Measurements from ENCODE around the gene KCNAB3.

- TF ChIP-seq, protein P1, sequence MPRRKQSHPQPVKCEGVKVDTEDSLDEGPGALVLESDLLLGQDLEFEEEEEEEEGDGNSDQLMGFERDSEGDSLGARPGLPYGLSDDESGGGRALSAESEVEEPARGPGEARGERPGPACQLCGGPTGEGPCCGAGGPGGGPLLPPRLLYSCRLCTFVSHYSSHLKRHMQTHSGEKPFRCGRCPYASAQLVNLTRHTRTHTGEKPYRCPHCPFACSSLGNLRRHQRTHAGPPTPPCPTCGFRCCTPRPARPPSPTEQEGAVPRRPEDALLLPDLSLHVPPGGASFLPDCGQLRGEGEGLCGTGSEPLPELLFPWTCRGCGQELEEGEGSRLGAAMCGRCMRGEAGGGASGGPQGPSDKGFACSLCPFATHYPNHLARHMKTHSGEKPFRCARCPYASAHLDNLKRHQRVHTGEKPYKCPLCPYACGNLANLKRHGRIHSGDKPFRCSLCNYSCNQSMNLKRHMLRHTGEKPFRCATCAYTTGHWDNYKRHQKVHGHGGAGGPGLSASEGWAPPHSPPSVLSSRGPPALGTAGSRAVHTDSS (tag by site-specific recombination; IDR thresholded peaks at IDR 0.05), result no peak
- TF ChIP-seq MZF1 (tag by site-specific recombination; IDR thresholded peaks at IDR 0.05; ENCODE audit: borderline replicate concordance) (no peak), ELK4 (IDR thresholded peaks at IDR 0.05; ENCODE audit: borderline replicate concordance, low read depth, low read length) (no peak), ZBTB1 (tag by site-specific recombination; IDR thresholded peaks at IDR 0.05) (no peak), BCL11B (tag by site-specific recombination; IDR thresholded peaks at IDR 0.05; ENCODE audit: low read depth) (no peak), ZBTB7A (tag by site-specific recombination; IDR thresholded peaks at IDR 0.05; ENCODE audit: low read depth) (no peak), ZNF132 (tag by site-specific recombination; IDR thresholded peaks at IDR 0.05; ENCODE audit: borderline replicate concordance) (no peak), ZSCAN23 (tag by site-specific recombination; IDR thresholded peaks at IDR 0.05) (no peak), PRDM10 (tag by site-specific recombination; IDR thresholded peaks at IDR 0.05) (no peak)
- TF ChIP-seq, protein P2, sequence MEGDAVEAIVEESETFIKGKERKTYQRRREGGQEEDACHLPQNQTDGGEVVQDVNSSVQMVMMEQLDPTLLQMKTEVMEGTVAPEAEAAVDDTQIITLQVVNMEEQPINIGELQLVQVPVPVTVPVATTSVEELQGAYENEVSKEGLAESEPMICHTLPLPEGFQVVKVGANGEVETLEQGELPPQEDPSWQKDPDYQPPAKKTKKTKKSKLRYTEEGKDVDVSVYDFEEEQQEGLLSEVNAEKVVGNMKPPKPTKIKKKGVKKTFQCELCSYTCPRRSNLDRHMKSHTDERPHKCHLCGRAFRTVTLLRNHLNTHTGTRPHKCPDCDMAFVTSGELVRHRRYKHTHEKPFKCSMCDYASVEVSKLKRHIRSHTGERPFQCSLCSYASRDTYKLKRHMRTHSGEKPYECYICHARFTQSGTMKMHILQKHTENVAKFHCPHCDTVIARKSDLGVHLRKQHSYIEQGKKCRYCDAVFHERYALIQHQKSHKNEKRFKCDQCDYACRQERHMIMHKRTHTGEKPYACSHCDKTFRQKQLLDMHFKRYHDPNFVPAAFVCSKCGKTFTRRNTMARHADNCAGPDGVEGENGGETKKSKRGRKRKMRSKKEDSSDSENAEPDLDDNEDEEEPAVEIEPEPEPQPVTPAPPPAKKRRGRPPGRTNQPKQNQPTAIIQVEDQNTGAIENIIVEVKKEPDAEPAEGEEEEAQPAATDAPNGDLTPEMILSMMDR (tag by site-specific recombination; IDR thresholded peaks at IDR 0.05), result no peak
- TF ChIP-seq, protein P3, sequence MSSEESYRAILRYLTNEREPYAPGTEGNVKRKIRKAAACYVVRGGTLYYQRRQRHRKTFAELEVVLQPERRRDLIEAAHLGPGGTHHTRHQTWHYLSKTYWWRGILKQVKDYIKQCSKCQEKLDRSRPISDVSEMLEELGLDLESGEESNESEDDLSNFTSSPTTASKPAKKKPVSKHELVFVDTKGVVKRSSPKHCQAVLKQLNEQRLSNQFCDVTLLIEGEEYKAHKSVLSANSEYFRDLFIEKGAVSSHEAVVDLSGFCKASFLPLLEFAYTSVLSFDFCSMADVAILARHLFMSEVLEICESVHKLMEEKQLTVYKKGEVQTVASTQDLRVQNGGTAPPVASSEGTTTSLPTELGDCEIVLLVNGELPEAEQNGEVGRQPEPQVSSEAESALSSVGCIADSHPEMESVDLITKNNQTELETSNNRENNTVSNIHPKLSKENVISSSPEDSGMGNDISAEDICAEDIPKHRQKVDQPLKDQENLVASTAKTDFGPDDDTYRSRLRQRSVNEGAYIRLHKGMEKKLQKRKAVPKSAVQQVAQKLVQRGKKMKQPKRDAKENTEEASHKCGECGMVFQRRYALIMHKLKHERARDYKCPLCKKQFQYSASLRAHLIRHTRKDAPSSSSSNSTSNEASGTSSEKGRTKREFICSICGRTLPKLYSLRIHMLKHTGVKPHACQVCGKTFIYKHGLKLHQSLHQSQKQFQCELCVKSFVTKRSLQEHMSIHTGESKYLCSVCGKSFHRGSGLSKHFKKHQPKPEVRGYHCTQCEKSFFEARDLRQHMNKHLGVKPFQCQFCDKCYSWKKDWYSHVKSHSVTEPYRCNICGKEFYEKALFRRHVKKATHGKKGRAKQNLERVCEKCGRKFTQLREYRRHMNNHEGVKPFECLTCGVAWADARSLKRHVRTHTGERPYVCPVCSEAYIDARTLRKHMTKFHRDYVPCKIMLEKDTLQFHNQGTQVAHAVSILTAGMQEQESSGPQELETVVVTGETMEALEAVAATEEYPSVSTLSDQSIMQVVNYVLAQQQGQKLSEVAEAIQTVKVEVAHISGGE (tag by site-specific recombination; conservative IDR thresholded peaks at IDR 0.05; ENCODE audit: low read depth), result no peak
These were observed 7.3 kb downstream of the KCNAB3 start for GRCh38 chr17:7922269-7922844.

Measured in HEK293 (cell line).